AG09319 (cell line): ENCODE measurements around the gene DLX5.
A peak's percentile ranks its signal among the peaks of the same experiment; 100 is the strongest.

ENCODE experiments used
- DNase-seq: peaks from one replicate; pipeline ENCODE4 v3.0.0-alpha.2; 2010; ENCODE audit warnings: low read depth; ENCODE audit errors: extremely low read depth
- CTCF ChIP-seq: IDR thresholded peaks from 2 replicates; pipeline ENCODE4 v1.5.1; 2011; ENCODE audit warnings: low read depth, mild to moderate bottlenecking, inconsistent platforms, low read length, moderate library complexity

The DLX5 gene

GRCh38 chr7:97006816-97007582, 17.6 kb downstream of the DLX5 start:
- TF ChIP-seq CTCF, result no peak
- no peak for DNase-seq

GRCh38 chr7:97006055-97006815, 18.4 kb downstream of the DLX5 start:
- TF ChIP-seq CTCF, result no peak
- no peak for DNase-seq

- no peak; the same call in 1 of the 2 replicates for TF ChIP-seq CTCF
- DNase-seq, result peak; percentile 59
Measured at GRCh38 chr7:97005183-97006054, 19.2 kb downstream of the DLX5 start, which contains the start of gene DLX6. Gene DLX6, plus strand, starts transcription at chr7:97005553. Its CDS starts 425 bp downstream, at chr7:97005978.

GRCh38 chr7:97004247-97005182, 20.1 kb downstream of the DLX5 start:
- DNase-seq, result no peak
- TF ChIP-seq CTCF, result no peak

- DNase-seq, result no peak
- TF ChIP-seq CTCF, result no peak
Measured at GRCh38 chr7:97003262-97004246, 21.1 kb downstream of the DLX5 start.
